Measurements from ENCODE around the gene METTL27.

DNA sequence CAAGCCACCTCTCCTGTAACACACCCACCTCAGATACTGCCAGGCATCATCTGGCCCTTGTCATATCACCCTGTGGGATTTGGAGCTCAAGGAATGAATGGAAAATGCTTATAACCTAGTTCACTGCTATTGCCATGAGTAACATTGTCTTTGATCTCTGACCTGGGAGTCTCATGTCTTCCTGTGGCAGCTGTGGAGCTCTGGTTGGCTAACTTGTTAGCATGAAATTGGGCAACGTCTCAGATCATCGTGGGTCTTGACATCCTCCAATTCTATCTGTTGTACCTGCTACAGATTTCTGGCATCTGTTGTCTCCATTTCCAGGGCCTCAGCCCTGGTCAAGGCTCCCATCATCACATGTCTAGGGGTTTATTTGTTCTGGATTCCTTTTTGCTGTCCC, 16.5 kb upstream of the METTL27 start:
- TF ChIP-seq, protein P1, sequence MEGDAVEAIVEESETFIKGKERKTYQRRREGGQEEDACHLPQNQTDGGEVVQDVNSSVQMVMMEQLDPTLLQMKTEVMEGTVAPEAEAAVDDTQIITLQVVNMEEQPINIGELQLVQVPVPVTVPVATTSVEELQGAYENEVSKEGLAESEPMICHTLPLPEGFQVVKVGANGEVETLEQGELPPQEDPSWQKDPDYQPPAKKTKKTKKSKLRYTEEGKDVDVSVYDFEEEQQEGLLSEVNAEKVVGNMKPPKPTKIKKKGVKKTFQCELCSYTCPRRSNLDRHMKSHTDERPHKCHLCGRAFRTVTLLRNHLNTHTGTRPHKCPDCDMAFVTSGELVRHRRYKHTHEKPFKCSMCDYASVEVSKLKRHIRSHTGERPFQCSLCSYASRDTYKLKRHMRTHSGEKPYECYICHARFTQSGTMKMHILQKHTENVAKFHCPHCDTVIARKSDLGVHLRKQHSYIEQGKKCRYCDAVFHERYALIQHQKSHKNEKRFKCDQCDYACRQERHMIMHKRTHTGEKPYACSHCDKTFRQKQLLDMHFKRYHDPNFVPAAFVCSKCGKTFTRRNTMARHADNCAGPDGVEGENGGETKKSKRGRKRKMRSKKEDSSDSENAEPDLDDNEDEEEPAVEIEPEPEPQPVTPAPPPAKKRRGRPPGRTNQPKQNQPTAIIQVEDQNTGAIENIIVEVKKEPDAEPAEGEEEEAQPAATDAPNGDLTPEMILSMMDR (IDR thresholded peaks at IDR 0.05; ENCODE audit: low read depth, low read length, missing input control), result no peak
- TF ChIP-seq GABPA (IDR thresholded peaks at IDR 0.05 in 1 of 2, conservative IDR thresholded peaks at IDR 0.05 in 1 of 2), result no peak

All from liver (tissue), 3 donors.